WTC11 (cell line): ENCODE data around the gene ZFP69B. TPM values are rescaled to one million over a fixed set of nuclear protein-coding genes. Genes with fewer than 3 reads are reported as not detected.

ENCODE experiments used
- ATAC-seq: fragments of 200-7000 bp; cut with Tn5 transposase; 2 replicates; pipeline ENCODE4 v1.10.0; 2021; ENCODE audit warnings: mild to moderate bottlenecking, moderate library complexity
- CTCF ChIA-PET: fragments of 300-600 bp; sonication (Branson Sonifier 250); formaldehyde crosslinking; loops from one replicate; lab custom pipeline; 2021; ENCODE audit warnings: antibody characterized with exemption; lab: Charles Lee
- POLR2A ChIA-PET: fragments of 350-600 bp; sonication (Branson Sonifier 250); formaldehyde crosslinking; loops from one replicate; lab custom pipeline; 2021; ENCODE audit warnings: antibody characterized with exemption; lab: Charles Lee
- DNase-seq: peaks from one replicate; pipeline ENCODE4 v3.0.0; 2021; ENCODE audit warnings: low spot score
- H3K27ac Mint-ChIP-seq: 2 replicates; pipeline ENCODE4 v1.8.0; 2021; ENCODE audit warnings: mixed read lengths
- H3K27me3 Mint-ChIP-seq: 2 replicates; pipeline ENCODE4 v1.8.0; 2021; ENCODE audit warnings: low read depth, mild to moderate bottlenecking, moderate library complexity, mixed read lengths
- H3K36me3 Mint-ChIP-seq: 2 replicates; pipeline ENCODE4 v1.8.0; 2021; ENCODE audit warnings: mixed read lengths
- H3K4me1 Mint-ChIP-seq: 2 replicates; pipeline ENCODE4 v1.8.0; 2022; ENCODE audit warnings: mixed read lengths
- H3K4me3 Mint-ChIP-seq: 2 replicates; pipeline ENCODE4 v1.8.0; 2021; ENCODE audit warnings: mild to moderate bottlenecking, moderate library complexity, mixed read lengths
- H3K9me3 Mint-ChIP-seq: 2 replicates; pipeline ENCODE4 v1.8.0; 2021; ENCODE audit warnings: mixed read lengths
- CBFB ChIP-seq: sonication (generic); formaldehyde crosslinking; IDR thresholded peaks from 2 replicates; pipeline ENCODE4 v1.8.1; 2022; ENCODE audit warnings: mild to moderate bottlenecking, low read depth, missing genetic modification reagents
- E2F5 ChIP-seq: sonication (generic); formaldehyde crosslinking; IDR thresholded peaks from 2 replicates; pipeline ENCODE4 v1.8.1; 2022; ENCODE audit warnings: mild to moderate bottlenecking, moderate library complexity, missing genetic modification reagents
- JAZF1 ChIP-seq: fragments of 250-450 bp; sonication (Bioruptor Pico); IDR thresholded peaks from 2 replicates; pipeline ENCODE4 v1.9.0; 2021; ENCODE audit warnings: moderate library complexity, mild to moderate bottlenecking, inconsistent platforms
- JUN ChIP-seq: sonication (generic); formaldehyde crosslinking; IDR thresholded peaks from 2 replicates; pipeline ENCODE4 v1.8.0; 2023; ENCODE audit warnings: mild to moderate bottlenecking, missing genetic modification reagents
- KAT7 ChIP-seq: sonication (generic); formaldehyde crosslinking; IDR thresholded peaks from 2 replicates; pipeline ENCODE4 v1.8.1; 2023; ENCODE audit warnings: missing genetic modification reagents, mild to moderate bottlenecking, borderline replicate concordance
- NR1H2 ChIP-seq: sonication (generic); formaldehyde crosslinking; IDR thresholded peaks from 2 replicates; pipeline ENCODE4 v1.9.0; 2021; ENCODE audit warnings: mild to moderate bottlenecking, moderate library complexity, missing genetic modification reagents
- NR3C1 ChIP-seq: sonication (generic); formaldehyde crosslinking; conservative IDR thresholded peaks from 2 replicates; pipeline ENCODE4 v1.8.1; 2023; ENCODE audit warnings: low read depth, mild to moderate bottlenecking, missing genetic modification reagents
- OVOL2 ChIP-seq: fragments of 250-450 bp; sonication (Bioruptor Pico); IDR thresholded peaks from 2 replicates; pipeline ENCODE4 v1.9.0; 2021; ENCODE audit warnings: mild to moderate bottlenecking, borderline replicate concordance
- PREB ChIP-seq: sonication (generic); formaldehyde crosslinking; IDR thresholded peaks from 2 replicates; pipeline ENCODE4 v1.8.1; 2022; ENCODE audit warnings: mild to moderate bottlenecking, missing genetic modification reagents, moderate library complexity, borderline replicate concordance
- SP1 ChIP-seq: sonication (generic); formaldehyde crosslinking; conservative IDR thresholded peaks from 2 replicates; pipeline ENCODE4 v1.8.1; 2022; ENCODE audit warnings: missing genetic modification reagents
- TEAD4 ChIP-seq: sonication (generic); formaldehyde crosslinking; IDR thresholded peaks from 2 replicates; pipeline ENCODE4 v1.8.0; 2022; ENCODE audit warnings: mild to moderate bottlenecking, missing genetic modification reagents
- ZBTB21 ChIP-seq: sonication (generic); formaldehyde crosslinking; IDR thresholded peaks from 2 replicates; pipeline ENCODE4 v1.8.1; 2023; ENCODE audit warnings: mild to moderate bottlenecking, missing genetic modification reagents, borderline replicate concordance
- ZNF138 ChIP-seq: sonication (generic); formaldehyde crosslinking; conservative IDR thresholded peaks from 2 replicates; pipeline ENCODE4 v1.8.1; 2022; ENCODE audit warnings: mild to moderate bottlenecking, moderate library complexity, missing genetic modification reagents
- total RNA-seq: library from RNA; stranded (reverse); gene quantifications from 3 replicates; pipeline ENCODE4 v1.2.3, GENCODE V29; 2021
- TF ChIP-seq, protein P1 (sequence below): sonication (generic); formaldehyde crosslinking; IDR thresholded peaks from 2 replicates; pipeline ENCODE4 v1.8.1; 2023; ENCODE audit warnings: mild to moderate bottlenecking, missing genetic modification reagents
- TF ChIP-seq, protein P2 (sequence below): sonication (generic); formaldehyde crosslinking; IDR thresholded peaks from 2 replicates; pipeline ENCODE4 v1.8.1; 2023; ENCODE audit warnings: mild to moderate bottlenecking, missing genetic modification reagents, borderline replicate concordance
- TF ChIP-seq, protein P3 (sequence below): sonication (generic); formaldehyde crosslinking; IDR thresholded peaks from 2 replicates; pipeline ENCODE4 v1.8.1; 2023; ENCODE audit warnings: mild to moderate bottlenecking, missing genetic modification reagents, moderate library complexity
- TF ChIP-seq, protein P4 (sequence below): fragments of 250-450 bp; sonication (Bioruptor Pico); IDR thresholded peaks from 2 replicates; pipeline ENCODE4 v1.9.0; 2021; ENCODE audit warnings: mild to moderate bottlenecking, borderline replicate concordance
- TF ChIP-seq, protein P5 (sequence below): fragments of 250-450 bp; sonication (Bioruptor Pico); IDR thresholded peaks from 2 replicates; pipeline ENCODE4 v2.1.2; 2022; ENCODE audit warnings: mild to moderate bottlenecking, moderate library complexity
- TF ChIP-seq, protein P6 (sequence below): sonication (generic); formaldehyde crosslinking; IDR thresholded peaks from 2 replicates; pipeline ENCODE4 v1.8.0; 2022; ENCODE audit warnings: missing genetic modification reagents

The ZFP69B gene
- total RNA-seq, 1 experiment from 2014 or later, result 8.2 TPM

- peaks cover 15% of the 10 kb centered on the region for H3K4me1 Mint-ChIP-seq
- H3K36me3 Mint-ChIP-seq, result peaks cover 5% of the 10 kb centered on the region; the same call in 1 of the 2 replicates
- ChIA-PET CTCF (interaction anchor here (0.9 to 1.6 kb wide), 4 partner anchors 39 to 334 kb away, joined by 3 read pairs; no protein-coding TSS in a partner anchor), POLR2A (no interaction called here)
- DNase-seq (no peak), ATAC-seq (peak; percentile 33; the same call in 1 of the 2 replicates)
- peaks cover 21% of the 10 kb centered on the region for H3K9me3 Mint-ChIP-seq
- peak overlapping the region; percentile 83 for H3K4me3 Mint-ChIP-seq
- H3K27me3 Mint-ChIP-seq, result peaks cover 26% of the 10 kb centered on the region
- H3K27ac Mint-ChIP-seq, result no peak overlapping the region
- TF ChIP-seq, protein P1, sequence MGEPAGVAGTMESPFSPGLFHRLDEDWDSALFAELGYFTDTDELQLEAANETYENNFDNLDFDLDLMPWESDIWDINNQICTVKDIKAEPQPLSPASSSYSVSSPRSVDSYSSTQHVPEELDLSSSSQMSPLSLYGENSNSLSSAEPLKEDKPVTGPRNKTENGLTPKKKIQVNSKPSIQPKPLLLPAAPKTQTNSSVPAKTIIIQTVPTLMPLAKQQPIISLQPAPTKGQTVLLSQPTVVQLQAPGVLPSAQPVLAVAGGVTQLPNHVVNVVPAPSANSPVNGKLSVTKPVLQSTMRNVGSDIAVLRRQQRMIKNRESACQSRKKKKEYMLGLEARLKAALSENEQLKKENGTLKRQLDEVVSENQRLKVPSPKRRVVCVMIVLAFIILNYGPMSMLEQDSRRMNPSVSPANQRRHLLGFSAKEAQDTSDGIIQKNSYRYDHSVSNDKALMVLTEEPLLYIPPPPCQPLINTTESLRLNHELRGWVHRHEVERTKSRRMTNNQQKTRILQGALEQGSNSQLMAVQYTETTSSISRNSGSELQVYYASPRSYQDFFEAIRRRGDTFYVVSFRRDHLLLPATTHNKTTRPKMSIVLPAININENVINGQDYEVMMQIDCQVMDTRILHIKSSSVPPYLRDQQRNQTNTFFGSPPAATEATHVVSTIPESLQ (CRISPR knock-in tag), result no peak
- TF ChIP-seq, protein P2, sequence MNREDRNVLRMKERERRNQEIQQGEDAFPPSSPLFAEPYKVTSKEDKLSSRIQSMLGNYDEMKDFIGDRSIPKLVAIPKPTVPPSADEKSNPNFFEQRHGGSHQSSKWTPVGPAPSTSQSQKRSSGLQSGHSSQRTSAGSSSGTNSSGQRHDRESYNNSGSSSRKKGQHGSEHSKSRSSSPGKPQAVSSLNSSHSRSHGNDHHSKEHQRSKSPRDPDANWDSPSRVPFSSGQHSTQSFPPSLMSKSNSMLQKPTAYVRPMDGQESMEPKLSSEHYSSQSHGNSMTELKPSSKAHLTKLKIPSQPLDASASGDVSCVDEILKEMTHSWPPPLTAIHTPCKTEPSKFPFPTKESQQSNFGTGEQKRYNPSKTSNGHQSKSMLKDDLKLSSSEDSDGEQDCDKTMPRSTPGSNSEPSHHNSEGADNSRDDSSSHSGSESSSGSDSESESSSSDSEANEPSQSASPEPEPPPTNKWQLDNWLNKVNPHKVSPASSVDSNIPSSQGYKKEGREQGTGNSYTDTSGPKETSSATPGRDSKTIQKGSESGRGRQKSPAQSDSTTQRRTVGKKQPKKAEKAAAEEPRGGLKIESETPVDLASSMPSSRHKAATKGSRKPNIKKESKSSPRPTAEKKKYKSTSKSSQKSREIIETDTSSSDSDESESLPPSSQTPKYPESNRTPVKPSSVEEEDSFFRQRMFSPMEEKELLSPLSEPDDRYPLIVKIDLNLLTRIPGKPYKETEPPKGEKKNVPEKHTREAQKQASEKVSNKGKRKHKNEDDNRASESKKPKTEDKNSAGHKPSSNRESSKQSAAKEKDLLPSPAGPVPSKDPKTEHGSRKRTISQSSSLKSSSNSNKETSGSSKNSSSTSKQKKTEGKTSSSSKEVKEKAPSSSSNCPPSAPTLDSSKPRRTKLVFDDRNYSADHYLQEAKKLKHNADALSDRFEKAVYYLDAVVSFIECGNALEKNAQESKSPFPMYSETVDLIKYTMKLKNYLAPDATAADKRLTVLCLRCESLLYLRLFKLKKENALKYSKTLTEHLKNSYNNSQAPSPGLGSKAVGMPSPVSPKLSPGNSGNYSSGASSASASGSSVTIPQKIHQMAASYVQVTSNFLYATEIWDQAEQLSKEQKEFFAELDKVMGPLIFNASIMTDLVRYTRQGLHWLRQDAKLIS (CRISPR knock-in tag), result no peak
- no peak for TF ChIP-seq SP1 (CRISPR knock-in tag)
- no peak for TF ChIP-seq ZNF138 (CRISPR knock-in tag)
- TF ChIP-seq, protein P3, sequence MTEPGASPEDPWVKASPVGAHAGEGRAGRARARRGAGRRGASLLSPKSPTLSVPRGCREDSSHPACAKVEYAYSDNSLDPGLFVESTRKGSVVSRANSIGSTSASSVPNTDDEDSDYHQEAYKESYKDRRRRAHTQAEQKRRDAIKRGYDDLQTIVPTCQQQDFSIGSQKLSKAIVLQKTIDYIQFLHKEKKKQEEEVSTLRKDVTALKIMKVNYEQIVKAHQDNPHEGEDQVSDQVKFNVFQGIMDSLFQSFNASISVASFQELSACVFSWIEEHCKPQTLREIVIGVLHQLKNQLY (CRISPR knock-in tag), result no peak
- no peak for TF ChIP-seq ZBTB21
- TF ChIP-seq KAT7 (CRISPR knock-in tag), result no peak
- no peak for TF ChIP-seq NR1H2 (CRISPR knock-in tag)
- TF ChIP-seq TEAD4 (CRISPR knock-in tag), result no peak
- TF ChIP-seq E2F5, result no peak
- no peak for TF ChIP-seq PREB (CRISPR knock-in tag)
- TF ChIP-seq OVOL2 (CRISPR knock-in tag), result no peak
- TF ChIP-seq, protein P4, sequence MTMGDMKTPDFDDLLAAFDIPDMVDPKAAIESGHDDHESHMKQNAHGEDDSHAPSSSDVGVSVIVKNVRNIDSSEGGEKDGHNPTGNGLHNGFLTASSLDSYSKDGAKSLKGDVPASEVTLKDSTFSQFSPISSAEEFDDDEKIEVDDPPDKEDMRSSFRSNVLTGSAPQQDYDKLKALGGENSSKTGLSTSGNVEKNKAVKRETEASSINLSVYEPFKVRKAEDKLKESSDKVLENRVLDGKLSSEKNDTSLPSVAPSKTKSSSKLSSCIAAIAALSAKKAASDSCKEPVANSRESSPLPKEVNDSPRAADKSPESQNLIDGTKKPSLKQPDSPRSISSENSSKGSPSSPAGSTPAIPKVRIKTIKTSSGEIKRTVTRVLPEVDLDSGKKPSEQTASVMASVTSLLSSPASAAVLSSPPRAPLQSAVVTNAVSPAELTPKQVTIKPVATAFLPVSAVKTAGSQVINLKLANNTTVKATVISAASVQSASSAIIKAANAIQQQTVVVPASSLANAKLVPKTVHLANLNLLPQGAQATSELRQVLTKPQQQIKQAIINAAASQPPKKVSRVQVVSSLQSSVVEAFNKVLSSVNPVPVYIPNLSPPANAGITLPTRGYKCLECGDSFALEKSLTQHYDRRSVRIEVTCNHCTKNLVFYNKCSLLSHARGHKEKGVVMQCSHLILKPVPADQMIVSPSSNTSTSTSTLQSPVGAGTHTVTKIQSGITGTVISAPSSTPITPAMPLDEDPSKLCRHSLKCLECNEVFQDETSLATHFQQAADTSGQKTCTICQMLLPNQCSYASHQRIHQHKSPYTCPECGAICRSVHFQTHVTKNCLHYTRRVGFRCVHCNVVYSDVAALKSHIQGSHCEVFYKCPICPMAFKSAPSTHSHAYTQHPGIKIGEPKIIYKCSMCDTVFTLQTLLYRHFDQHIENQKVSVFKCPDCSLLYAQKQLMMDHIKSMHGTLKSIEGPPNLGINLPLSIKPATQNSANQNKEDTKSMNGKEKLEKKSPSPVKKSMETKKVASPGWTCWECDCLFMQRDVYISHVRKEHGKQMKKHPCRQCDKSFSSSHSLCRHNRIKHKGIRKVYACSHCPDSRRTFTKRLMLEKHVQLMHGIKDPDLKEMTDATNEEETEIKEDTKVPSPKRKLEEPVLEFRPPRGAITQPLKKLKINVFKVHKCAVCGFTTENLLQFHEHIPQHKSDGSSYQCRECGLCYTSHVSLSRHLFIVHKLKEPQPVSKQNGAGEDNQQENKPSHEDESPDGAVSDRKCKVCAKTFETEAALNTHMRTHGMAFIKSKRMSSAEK, result no peak
- TF ChIP-seq, protein P5, sequence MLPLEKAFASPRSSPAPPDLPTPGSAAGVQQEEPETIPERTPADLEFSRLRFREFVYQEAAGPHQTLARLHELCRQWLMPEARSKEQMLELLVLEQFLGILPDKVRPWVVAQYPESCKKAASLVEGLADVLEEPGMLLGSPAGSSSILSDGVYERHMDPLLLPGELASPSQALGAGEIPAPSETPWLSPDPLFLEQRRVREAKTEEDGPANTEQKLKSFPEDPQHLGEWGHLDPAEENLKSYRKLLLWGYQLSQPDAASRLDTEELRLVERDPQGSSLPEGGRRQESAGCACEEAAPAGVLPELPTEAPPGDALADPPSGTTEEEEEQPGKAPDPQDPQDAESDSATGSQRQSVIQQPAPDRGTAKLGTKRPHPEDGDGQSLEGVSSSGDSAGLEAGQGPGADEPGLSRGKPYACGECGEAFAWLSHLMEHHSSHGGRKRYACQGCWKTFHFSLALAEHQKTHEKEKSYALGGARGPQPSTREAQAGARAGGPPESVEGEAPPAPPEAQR (CRISPR knock-in tag), result no peak
- TF ChIP-seq, protein P6, sequence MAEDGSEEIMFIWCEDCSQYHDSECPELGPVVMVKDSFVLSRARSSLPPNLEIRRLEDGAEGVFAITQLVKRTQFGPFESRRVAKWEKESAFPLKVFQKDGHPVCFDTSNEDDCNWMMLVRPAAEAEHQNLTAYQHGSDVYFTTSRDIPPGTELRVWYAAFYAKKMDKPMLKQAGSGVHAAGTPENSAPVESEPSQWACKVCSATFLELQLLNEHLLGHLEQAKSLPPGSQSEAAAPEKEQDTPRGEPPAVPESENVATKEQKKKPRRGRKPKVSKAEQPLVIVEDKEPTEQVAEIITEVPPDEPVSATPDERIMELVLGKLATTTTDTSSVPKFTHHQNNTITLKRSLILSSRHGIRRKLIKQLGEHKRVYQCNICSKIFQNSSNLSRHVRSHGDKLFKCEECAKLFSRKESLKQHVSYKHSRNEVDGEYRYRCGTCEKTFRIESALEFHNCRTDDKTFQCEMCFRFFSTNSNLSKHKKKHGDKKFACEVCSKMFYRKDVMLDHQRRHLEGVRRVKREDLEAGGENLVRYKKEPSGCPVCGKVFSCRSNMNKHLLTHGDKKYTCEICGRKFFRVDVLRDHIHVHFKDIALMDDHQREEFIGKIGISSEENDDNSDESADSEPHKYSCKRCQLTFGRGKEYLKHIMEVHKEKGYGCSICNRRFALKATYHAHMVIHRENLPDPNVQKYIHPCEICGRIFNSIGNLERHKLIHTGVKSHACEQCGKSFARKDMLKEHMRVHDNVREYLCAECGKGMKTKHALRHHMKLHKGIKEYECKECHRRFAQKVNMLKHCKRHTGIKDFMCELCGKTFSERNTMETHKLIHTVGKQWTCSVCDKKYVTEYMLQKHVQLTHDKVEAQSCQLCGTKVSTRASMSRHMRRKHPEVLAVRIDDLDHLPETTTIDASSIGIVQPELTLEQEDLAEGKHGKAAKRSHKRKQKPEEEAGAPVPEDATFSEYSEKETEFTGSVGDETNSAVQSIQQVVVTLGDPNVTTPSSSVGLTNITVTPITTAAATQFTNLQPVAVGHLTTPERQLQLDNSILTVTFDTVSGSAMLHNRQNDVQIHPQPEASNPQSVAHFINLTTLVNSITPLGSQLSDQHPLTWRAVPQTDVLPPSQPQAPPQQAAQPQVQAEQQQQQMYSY (CRISPR knock-in tag), result no peak
- no peak for TF ChIP-seq JUN
- no peak for TF ChIP-seq JAZF1 (CRISPR knock-in tag)
- no peak for TF ChIP-seq CBFB (CRISPR knock-in tag)
- no peak for TF ChIP-seq NR3C1 (CRISPR knock-in tag)
These were observed 27.4 kb downstream of the ZFP69B start for GRCh38 chr1:40477678-40478053.
